HepG2 (cell line): ENCODE measurements around the gene IFNLR1. TPM values are rescaled to one million over a fixed set of nuclear protein-coding genes. Genes with fewer than 3 reads are reported as not detected.

Experiments used
- AGO1 ChIP-seq: fragments of 200-400 bp; formaldehyde crosslinking; IDR thresholded peaks from 2 replicates; pipeline ENCODE4 v1.6.1; 2017; ENCODE audit warnings: mild to moderate bottlenecking, low read depth, low read length, moderate library complexity; ENCODE audit not compliant: poor library complexity, severe bottlenecking
- ATF4 ChIP-seq, 2 experiments: fragments of 450-650 bp in 1 of 2; sonication (generic) in 1 of 2; formaldehyde crosslinking; IDR thresholded peaks; 2 replicates each; pipeline versions ENCODE4 v1.5.0 to v1.8.0; 2020 to 2022; ENCODE audit warnings: mild to moderate bottlenecking in 1 of 2, missing genetic modification reagents in 1 of 2
- CEBPG ChIP-seq: IDR thresholded peaks from 2 replicates; pipeline ENCODE4 v1.6.1; 2016
- GATA4 ChIP-seq: sonication (generic); IDR thresholded peaks from 2 replicates; pipeline ENCODE4 v1.6.1; 2016; ENCODE audit warnings: antibody characterized with exemption, low read depth, borderline replicate concordance
- GZF1 ChIP-seq: sonication (generic); formaldehyde crosslinking; IDR thresholded peaks from 2 replicates; pipeline ENCODE4 v1.5.1; 2020; ENCODE audit warnings: mild to moderate bottlenecking, missing genetic modification reagents
- HOXA7 ChIP-seq: sonication (generic); formaldehyde crosslinking; IDR thresholded peaks from 2 replicates; pipeline ENCODE4 v1.8.1; 2022; ENCODE audit warnings: mild to moderate bottlenecking, missing genetic modification reagents, moderate library complexity
- IRF2 ChIP-seq: IDR thresholded peaks from 2 replicates; pipeline ENCODE4 v1.6.1; 2018; ENCODE audit warnings: missing genetic modification reagents, missing compliant biosample characterization
- JUND ChIP-seq: sonication (generic); formaldehyde crosslinking; IDR thresholded peaks from 2 replicates; pipeline ENCODE4 v1.8.0; 2022; ENCODE audit warnings: mild to moderate bottlenecking, missing genetic modification reagents
- KDM1A ChIP-seq: IDR thresholded peaks from 2 replicates; pipeline ENCODE4 v1.6.1; 2016; ENCODE audit warnings: missing compliant biosample characterization
- MAF1 ChIP-seq: sonication (generic); formaldehyde crosslinking; IDR thresholded peaks from 2 replicates; pipeline ENCODE4 v1.5.0; 2020; ENCODE audit warnings: missing genetic modification reagents, borderline replicate concordance
- MAFG ChIP-seq: sonication (generic); formaldehyde crosslinking; IDR thresholded peaks from 2 replicates; pipeline ENCODE4 v1.5.1; 2020; ENCODE audit warnings: mild to moderate bottlenecking, missing genetic modification reagents
- MTA3 ChIP-seq: sonication (generic); formaldehyde crosslinking; IDR thresholded peaks from 2 replicates; pipeline ENCODE4 v1.4.0; 2020; ENCODE audit warnings: missing genetic modification reagents
- MTF2 ChIP-seq: sonication (generic); formaldehyde crosslinking; IDR thresholded peaks from 2 replicates; pipeline ENCODE4 v1.5.0; 2020; ENCODE audit warnings: missing genetic modification reagents, borderline replicate concordance
- NFATC3 ChIP-seq: sonication (generic); formaldehyde crosslinking; IDR thresholded peaks from 2 replicates; pipeline ENCODE4 v1.5.1; 2020; ENCODE audit warnings: mild to moderate bottlenecking, missing genetic modification reagents
- NPAS2 ChIP-seq: sonication (generic); formaldehyde crosslinking; IDR thresholded peaks from 2 replicates; pipeline ENCODE4 v1.8.0; 2022; ENCODE audit warnings: mild to moderate bottlenecking, missing genetic modification reagents, borderline replicate concordance
- NR3C1 ChIP-seq: sonication (generic); formaldehyde crosslinking; IDR thresholded peaks from 2 replicates; pipeline ENCODE4 v1.4.0; 2020; ENCODE audit warnings: missing genetic modification reagents
- PCBP2 ChIP-seq: fragments of 200-400 bp; formaldehyde crosslinking; optimal IDR thresholded peaks from 2 replicates; pipeline ENCODE3; 2018; ENCODE audit warnings: low read length, low read depth; ENCODE audit not compliant: poor library complexity, severe bottlenecking
- RBM22 ChIP-seq: fragments of 200-400 bp; formaldehyde crosslinking; optimal IDR thresholded peaks from 2 replicates; pipeline ENCODE3; 2017; ENCODE audit warnings: mild to moderate bottlenecking, low read length, moderate library complexity
- RORA ChIP-seq: sonication (generic); formaldehyde crosslinking; IDR thresholded peaks from 2 replicates; pipeline ENCODE4 v1.5.0; 2020; ENCODE audit warnings: mild to moderate bottlenecking, missing genetic modification reagents, moderate library complexity
- SOX6 ChIP-seq, 2 experiments: fragments of 450-650 bp in 1 of 2; sonication (generic) in 1 of 2; formaldehyde crosslinking in 1 of 2; IDR thresholded peaks; 2 replicates each; pipeline versions ENCODE4 v1.4.0 to v1.6.1; 2017 to 2020; ENCODE audit warnings: antibody characterized with exemption in 1 of 2, mild to moderate bottlenecking in 1 of 2, missing genetic modification reagents in 1 of 2
- TBL1XR1 ChIP-seq: fragments of 150-350 bp; IDR thresholded peaks from 2 replicates; pipeline ENCODE4 v1.6.1; 2014; ENCODE audit warnings: borderline replicate concordance, low read length; ENCODE audit not compliant: partially characterized antibody
- WIZ ChIP-seq: sonication (generic); formaldehyde crosslinking; IDR thresholded peaks from 2 replicates; pipeline ENCODE4 v1.5.1; 2020; ENCODE audit warnings: mild to moderate bottlenecking, missing genetic modification reagents
- YY1 ChIP-seq: IDR thresholded peaks from 2 replicates; pipeline ENCODE4 v1.6.1; 2011; ENCODE audit warnings: low read length, low read depth, moderate library complexity, mild to moderate bottlenecking; ENCODE audit not compliant: insufficient read depth, insufficient replicate concordance
- ZFP1 ChIP-seq: IDR thresholded peaks from 2 replicates; pipeline ENCODE4 v1.6.1; 2016
- ZFP37 ChIP-seq: sonication (generic); formaldehyde crosslinking; IDR thresholded peaks from 2 replicates; pipeline ENCODE4 v1.4.0; 2020; ENCODE audit warnings: missing genetic modification reagents, borderline replicate concordance
- ZNF256 ChIP-seq: sonication (generic); formaldehyde crosslinking; conservative IDR thresholded peaks from 2 replicates; pipeline ENCODE4 v1.4.0; 2020; ENCODE audit warnings: missing genetic modification reagents
- ZNF276 ChIP-seq: sonication (generic); formaldehyde crosslinking; IDR thresholded peaks from 2 replicates; pipeline ENCODE4 v1.4.0; 2020; ENCODE audit warnings: mild to moderate bottlenecking, low read depth, missing genetic modification reagents
- ZNF549 ChIP-seq: sonication (generic); formaldehyde crosslinking; IDR thresholded peaks from 2 replicates; pipeline ENCODE4 v1.5.0; 2020; ENCODE audit warnings: missing genetic modification reagents
- ZNF879 ChIP-seq: sonication (generic); formaldehyde crosslinking; IDR thresholded peaks from 2 replicates; pipeline ENCODE4 v1.8.1; 2023; ENCODE audit warnings: missing genetic modification reagents
- polyA plus RNA-seq, 8 experiments: library from polyadenylated mRNA; depleted of rRNA in 3 of 8; stranded (reverse) in 7 of 8; unstranded in 1 of 8; fragments of >200 nt; fragmentation: Illumina TruSeq in 4 of 8; extraction: Trizol in 4 of 8; gene quantifications; 2 replicates each; pipeline versions ENCODE4 v1.2.1 to v1.2.3, GENCODE V29; 2011 to 2016; ENCODE audit warnings: low read depth in 4 of 8, missing spikeins in 1 of 8, mixed read lengths in 1 of 8; ENCODE audit not compliant: insufficient read depth in 1 of 8
- total RNA-seq, 5 experiments: library from RNA; depleted of rRNA; stranded (reverse); fragments of >200 nt; fragmentation: Illumina TruSeq; extraction: Trizol; gene quantifications; 2 replicates each; pipeline ENCODE4 v1.2.3, GENCODE V29; 2016; ENCODE audit warnings: low read depth in 1 of 5

Gene IFNLR1
- total and polyA plus RNA-seq, 2 of the 13 experiments (the other 11 are each of a cell fraction or from before 2014, with no cell fraction given), result 3.8 to 8.5 TPM

- TF ChIP-seq SOX6 (IDR thresholded peaks at IDR 0.05), result no peak
- peak; percentile 70 for TF ChIP-seq SOX6 (CRISPR knock-in tag; IDR thresholded peaks at IDR 0.05)
- TF ChIP-seq HOXA7 (CRISPR knock-in tag), result no peak
- TF ChIP-seq WIZ (CRISPR knock-in tag), result no peak
- no peak for TF ChIP-seq RORA (CRISPR knock-in tag)
- TF ChIP-seq RBM22, result no peak
- peak; percentile 44; the same call in 1 of the 2 replicates for TF ChIP-seq CEBPG (CRISPR knock-in tag)
- TF ChIP-seq ATF4 (CRISPR knock-in tag; IDR thresholded peaks at IDR 0.05), result no peak
- 0 out of 2 replicates have a peak, but pooled peaks have one; percentile 37 for TF ChIP-seq ZFP37 (CRISPR knock-in tag)
- TF ChIP-seq MAFG (CRISPR knock-in tag), result no peak
- TF ChIP-seq NR3C1, result no peak
- no peak for TF ChIP-seq PCBP2
- no peak for TF ChIP-seq MAF1 (CRISPR knock-in tag)
- TF ChIP-seq NPAS2 (CRISPR knock-in tag), result no peak
- TF ChIP-seq IRF2 (CRISPR knock-in tag), result 0 out of 2 replicates have a peak, but pooled peaks have one; percentile 35
- TF ChIP-seq GATA4, result peak; percentile 57; the same call in 1 of the 2 replicates
- no peak for TF ChIP-seq TBL1XR1
- TF ChIP-seq ZNF549 (CRISPR knock-in tag), result no peak
- TF ChIP-seq ZNF879 (CRISPR knock-in tag), result no peak
- no peak for TF ChIP-seq YY1
- TF ChIP-seq GZF1, result no peak
- no peak for TF ChIP-seq MTA3 (CRISPR knock-in tag)
- no peak for TF ChIP-seq NFATC3 (CRISPR knock-in tag)
- TF ChIP-seq JUND (CRISPR knock-in tag), result 0 out of 2 replicates have a peak, but pooled peaks have one; percentile 26
- TF ChIP-seq MTF2 (CRISPR knock-in tag), result 0 out of 2 replicates have a peak, but pooled peaks have one; percentile 57
- TF ChIP-seq ZFP1 (CRISPR knock-in tag), result no peak
- TF ChIP-seq ZNF276 (CRISPR knock-in tag), result no peak
- TF ChIP-seq AGO1, result no peak
- no peak for TF ChIP-seq ZNF256 (CRISPR knock-in tag)
- TF ChIP-seq KDM1A (CRISPR knock-in tag), result peak; percentile 5; the same call in 1 of the 2 replicates
These were observed 68.5 kb downstream of the IFNLR1 start (continued) for GRCh38 chr1:24118410-24119242.
